ENCODE results near the gene BARX1. TPM values are rescaled to one million over a fixed set of nuclear protein-coding genes. Genes with fewer than 3 reads are reported as not detected.
"Not testable (repeated sequence)": the region's sequence is repeated elsewhere in the genome, so short reads cannot be mapped to it uniquely, and the experiment has no call there.

BARX1 gene
- total and polyA plus RNA-seq, 4 donors, result 0.23 to 0.27 TPM; not detected in 2

DNA sequence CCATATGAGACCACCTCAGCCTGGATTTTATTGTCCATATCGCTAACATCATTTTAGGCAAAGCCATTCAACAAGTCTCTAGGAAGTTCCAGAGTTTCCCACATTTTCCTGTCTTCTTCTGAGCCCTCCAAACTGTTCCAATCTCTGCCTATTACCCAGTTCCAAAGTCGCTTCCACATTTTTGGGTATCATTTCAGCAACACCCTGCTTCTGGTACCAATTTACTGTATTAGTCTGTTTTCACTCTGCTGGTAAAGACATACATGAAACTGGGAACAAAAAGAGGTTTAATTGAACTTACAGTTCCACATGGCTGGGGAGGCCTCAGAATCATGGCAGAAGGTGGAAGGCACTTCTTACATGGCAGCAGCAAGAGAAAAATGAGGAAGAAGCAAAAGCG lies 17.5 kb upstream of the BARX1 start:
- H3K27ac ChIP-seq (ENCODE audit: low read depth in 1 of 2, low read length in 2 of 2); intact Hi-C loops (cut with DNase I); ATAC-seq (ENCODE audit: low FRiP score); H3K9me3 ChIP-seq (ENCODE audit: control insufficient read depth, low read length); H3K4me3 ChIP-seq (ENCODE audit: low read length in 2 of 2); H3K36me3 ChIP-seq (ENCODE audit: control insufficient read depth in 1 of 2, insufficient read depth in 2 of 2, low read length in 1 of 2); H3K27me3 ChIP-seq (ENCODE audit: control insufficient read depth in 1 of 2, insufficient read depth in 2 of 2, low read length in 1 of 2); DNase-seq; H3K4me1 ChIP-seq (ENCODE audit: control insufficient read depth in 1 of 2, insufficient read depth in 2 of 2, low read length in 2 of 2): not testable (repeated sequence)
- WGBS, 2 donors, result 95 to 97% methylated on average over 3 of the region's 3 CpGs

DNA sequence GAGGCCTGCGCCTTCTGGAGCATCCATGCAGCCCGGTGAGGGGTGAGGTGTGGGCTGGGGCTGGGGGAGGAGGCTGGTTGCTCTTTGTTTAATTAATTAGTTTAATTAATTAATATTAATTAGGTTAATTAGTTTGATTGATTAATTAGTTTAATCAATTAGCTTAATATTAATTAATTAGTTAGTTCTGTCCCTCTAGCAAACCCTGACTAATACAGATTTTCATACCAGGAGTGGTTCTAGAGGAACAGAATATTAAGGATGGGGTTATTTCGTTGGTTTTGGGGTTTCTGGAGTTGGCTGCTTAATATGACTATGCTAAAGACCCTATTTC lies 14.1 kb upstream of the BARX1 start:
- no peak overlapping the region for H3K27ac ChIP-seq (ENCODE audit: low read depth in 1 of 2, low read length in 2 of 2)
- no peaks in the 10 kb centered on the region for H3K4me1 ChIP-seq (ENCODE audit: control insufficient read depth in 1 of 2, insufficient read depth in 2 of 2, low read length in 2 of 2)
- intact Hi-C loops (cut with DNase I), result loop anchor here (10.0 kb wide), 2 partner anchors 144 to 1536 kb away; no protein-coding TSS in a partner anchor
- WGBS, 2 donors, result 94 to 97% methylated on average over 3 of the region's 3 CpGs
- no peak overlapping the region for H3K4me3 ChIP-seq (ENCODE audit: low read length in 2 of 2)
- no peaks in the 10 kb centered on the region for H3K27me3 ChIP-seq (ENCODE audit: control insufficient read depth in 1 of 2, insufficient read depth in 2 of 2, low read length in 1 of 2)
- no peaks in the 10 kb centered on the region for H3K36me3 ChIP-seq (ENCODE audit: control insufficient read depth in 1 of 2, insufficient read depth in 2 of 2, low read length in 1 of 2)
- H3K9me3 ChIP-seq (ENCODE audit: control insufficient read depth, low read length), result no peaks in the 10 kb centered on the region
- ATAC-seq (ENCODE audit: low FRiP score) (no peak), DNase-seq (no peak)

DNA sequence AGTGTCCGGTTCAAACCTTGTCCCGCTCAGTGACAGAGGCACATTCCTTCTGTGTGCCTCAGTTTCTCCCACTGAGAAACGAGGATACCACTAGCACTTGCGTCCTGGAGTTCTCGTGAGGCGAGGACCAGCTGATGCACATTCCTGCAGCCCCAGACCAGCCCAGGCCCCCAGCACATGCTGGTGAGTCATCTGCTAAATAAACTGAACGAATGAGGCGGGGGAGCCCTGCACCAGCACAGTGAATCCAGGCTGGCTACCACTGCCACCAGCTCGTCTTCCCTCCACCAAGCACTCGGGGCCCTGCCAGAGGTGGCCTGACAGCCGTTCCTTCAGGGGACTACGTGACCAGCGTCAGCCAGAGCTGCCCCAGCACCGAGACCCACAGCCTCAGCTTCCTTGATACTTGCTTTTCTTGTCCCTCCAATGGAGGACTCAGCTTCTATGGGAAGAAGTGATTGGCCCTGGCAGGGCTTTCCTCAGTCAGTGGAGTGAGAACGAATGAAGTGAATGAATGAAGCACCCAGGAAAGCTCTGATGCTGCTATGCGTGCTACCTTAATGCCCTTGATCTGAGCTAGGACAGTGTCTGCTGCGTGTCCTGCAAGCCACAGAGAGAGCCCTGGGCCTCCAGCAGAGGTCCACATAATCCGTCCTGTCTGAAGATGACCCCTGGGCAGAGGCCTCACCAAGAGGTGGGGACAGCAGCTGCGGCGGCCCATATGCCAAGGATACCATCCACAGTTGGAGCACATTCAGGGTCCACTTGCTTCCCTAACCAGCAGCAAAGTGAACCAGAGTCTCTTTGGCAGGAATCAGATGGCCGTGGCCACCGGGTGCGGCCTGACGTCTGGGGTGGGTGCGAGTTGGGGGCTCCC lies 13.5 kb upstream of the BARX1 start:
- Histone ChIP-seq H3K27me3 (ENCODE audit: control insufficient read depth in 1 of 2, insufficient read depth in 2 of 2, low read length in 1 of 2) (no peaks in the 10 kb centered on the region), H3K9me3 (ENCODE audit: control insufficient read depth, low read length) (no peaks in the 10 kb centered on the region), H3K27ac (ENCODE audit: low read depth in 1 of 2, low read length in 2 of 2) (no peak overlapping the region), H3K4me1 (ENCODE audit: control insufficient read depth in 1 of 2, insufficient read depth in 2 of 2, low read length in 2 of 2) (no peaks in the 10 kb centered on the region), H3K4me3 (ENCODE audit: low read length in 2 of 2) (no peak overlapping the region), H3K36me3 (ENCODE audit: control insufficient read depth in 1 of 2, insufficient read depth in 2 of 2, low read length in 1 of 2) (no peaks in the 10 kb centered on the region)
- DNase-seq (no peak), ATAC-seq (ENCODE audit: low FRiP score) (no peak)
- intact Hi-C loops (cut with DNase I), result loop anchor here (10.0 kb wide), 2 partner anchors 144 to 1536 kb away; no protein-coding TSS in a partner anchor
- WGBS, 2 donors, result 84 to 86% methylated on average over 25 of the region's 25 CpGs

DNA sequence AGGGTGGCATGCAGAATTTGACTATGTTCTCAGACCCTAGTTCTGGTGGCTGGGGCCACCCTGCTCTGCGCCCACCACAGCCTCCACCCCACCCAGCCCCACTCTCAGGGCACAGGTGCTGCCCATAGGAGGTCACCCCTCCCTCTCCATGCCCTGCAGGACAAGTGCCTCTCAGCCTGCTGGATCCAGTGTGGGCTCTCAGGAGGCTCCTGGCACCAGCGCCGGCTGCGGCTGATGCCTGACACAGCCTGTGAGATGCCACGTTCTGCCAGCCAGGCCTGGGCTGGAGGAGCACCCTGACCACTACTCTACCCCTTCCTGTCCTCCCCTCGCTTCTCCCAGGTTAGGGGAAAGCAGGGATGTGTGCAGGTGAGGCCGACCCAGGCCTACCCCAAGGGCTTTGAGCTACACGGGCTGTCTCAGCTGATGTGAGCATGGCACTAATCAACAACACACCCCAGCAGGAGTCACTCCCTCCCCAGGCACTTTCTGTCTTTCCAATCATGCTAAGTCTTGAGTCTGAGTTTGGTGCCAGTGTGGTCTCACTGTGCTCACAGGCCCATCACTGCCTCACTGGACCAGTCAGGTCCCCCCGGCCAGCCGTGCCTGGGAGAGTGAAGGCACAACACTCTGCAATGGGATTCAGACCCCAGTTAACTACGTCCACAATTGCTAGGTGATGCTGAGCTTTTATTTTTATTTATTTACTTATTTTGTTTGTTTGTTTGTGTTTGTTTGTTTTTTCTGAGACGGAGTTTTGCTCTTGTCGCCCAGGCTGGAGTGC lies 12.1 kb upstream of the BARX1 start:
- DNase-seq, result no peak
- no peaks in the 10 kb centered on the region for H3K9me3 ChIP-seq (ENCODE audit: control insufficient read depth, low read length)
- no peaks in the 10 kb centered on the region for H3K27me3 ChIP-seq (ENCODE audit: control insufficient read depth in 1 of 2, insufficient read depth in 2 of 2, low read length in 1 of 2)
- H3K36me3 ChIP-seq (ENCODE audit: control insufficient read depth in 1 of 2, insufficient read depth in 2 of 2, low read length in 1 of 2), result no peaks in the 10 kb centered on the region
- no peak overlapping the region for H3K4me3 ChIP-seq (ENCODE audit: low read length in 2 of 2)
- 88 to 91% methylated on average over 13 of the region's 13 CpGs for WGBS, 2 donors
- no peaks in the 10 kb centered on the region for H3K4me1 ChIP-seq (ENCODE audit: control insufficient read depth in 1 of 2, insufficient read depth in 2 of 2, low read length in 2 of 2)
- no peak for ATAC-seq (ENCODE audit: low FRiP score)
- no peak overlapping the region for H3K27ac ChIP-seq (ENCODE audit: low read depth in 1 of 2, low read length in 2 of 2)
- intact Hi-C loops (cut with DNase I), result loop anchor here (10.0 kb wide), 2 partner anchors 142 to 1538 kb away; no protein-coding TSS in a partner anchor

DNA sequence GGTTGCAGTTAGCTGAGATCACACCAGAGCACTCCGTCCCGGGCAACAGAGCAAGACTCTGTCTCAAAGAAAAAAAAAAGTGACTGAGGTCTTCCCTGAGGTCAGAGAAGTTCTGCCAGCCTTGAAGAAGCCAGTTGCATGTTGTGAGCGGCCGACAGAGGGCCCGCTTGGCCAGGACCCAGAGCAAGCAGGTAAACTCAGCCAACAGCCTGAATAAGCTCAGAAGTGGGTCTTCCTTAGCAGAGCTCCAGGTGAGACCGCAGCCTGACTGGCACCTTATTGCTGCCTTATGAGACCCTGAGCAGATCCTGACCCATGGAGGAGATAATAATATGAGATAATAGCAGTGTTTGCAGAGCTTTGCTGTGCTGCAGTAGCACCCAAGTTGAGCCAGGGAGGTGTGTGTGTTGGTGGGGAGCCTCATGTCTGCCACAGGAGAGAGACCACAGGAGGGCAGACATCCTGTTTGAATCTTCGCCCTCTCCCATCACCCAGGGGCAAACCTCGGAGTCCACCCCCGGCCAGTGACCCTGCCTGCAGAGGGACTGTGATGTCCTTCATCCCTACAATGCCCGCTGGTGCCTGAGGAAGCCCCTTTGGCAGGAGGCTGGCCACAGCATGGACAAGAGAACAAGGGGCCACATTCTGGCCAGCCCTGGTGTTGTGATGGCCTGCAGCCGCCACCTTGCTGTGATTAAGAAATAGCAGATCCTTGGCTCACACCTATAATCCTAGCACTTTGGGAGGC lies 10.8 kb upstream of the BARX1 start:
- no peak for DNase-seq

DNA sequence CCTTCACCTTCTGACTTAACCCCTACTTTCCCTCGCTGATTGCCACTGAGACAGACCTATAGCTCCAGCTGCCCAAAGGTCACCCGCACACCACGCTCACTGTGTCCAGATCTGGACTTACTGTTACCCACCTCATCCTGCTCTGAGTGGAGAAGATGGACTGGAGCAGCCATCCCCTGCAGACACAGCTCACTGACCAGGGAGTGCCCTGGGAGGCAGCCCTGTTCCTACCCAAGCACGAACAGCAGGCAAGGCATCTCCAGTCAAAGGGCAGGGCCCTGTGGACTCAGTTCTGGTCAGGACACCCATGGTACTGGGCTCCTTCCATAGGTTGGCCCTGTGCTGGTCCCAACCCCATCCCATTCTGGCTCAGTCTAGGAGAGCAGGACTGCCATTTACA lies 9.5 kb upstream of the BARX1 start:
- Histone ChIP-seq H3K27me3 (ENCODE audit: control insufficient read depth in 1 of 2, insufficient read depth in 2 of 2, low read length in 1 of 2) (no peaks in the 10 kb centered on the region), H3K4me1 (ENCODE audit: control insufficient read depth in 1 of 2, insufficient read depth in 2 of 2, low read length in 2 of 2) (no peaks in the 10 kb centered on the region), H3K36me3 (ENCODE audit: control insufficient read depth in 1 of 2, insufficient read depth in 2 of 2, low read length in 1 of 2) (no peaks in the 10 kb centered on the region), H3K4me3 (ENCODE audit: low read length in 2 of 2) (no peak overlapping the region), H3K27ac (ENCODE audit: low read depth in 1 of 2, low read length in 2 of 2) (no peak overlapping the region), H3K9me3 (ENCODE audit: control insufficient read depth, low read length) (no peaks in the 10 kb centered on the region)
- intact Hi-C loops (cut with DNase I), result loop anchor here (5.0 to 10.0 kb wide), 3 partner anchors 137 to 1540 kb away; no protein-coding TSS in a partner anchor
- DNase-seq, result no peak
- WGBS, 2 donors, result 96 to 98% methylated on average over 4 of the region's 4 CpGs
- no peak for ATAC-seq (ENCODE audit: low FRiP score)

More for the DNA sequence above, 10.8 kb upstream of the BARX1 start:
- Histone ChIP-seq H3K36me3 (ENCODE audit: control insufficient read depth in 1 of 2, insufficient read depth in 2 of 2, low read length in 1 of 2) (no peaks in the 10 kb centered on the region), H3K4me1 (ENCODE audit: control insufficient read depth in 1 of 2, insufficient read depth in 2 of 2, low read length in 2 of 2) (no peaks in the 10 kb centered on the region), H3K27ac (ENCODE audit: low read depth in 1 of 2, low read length in 2 of 2) (no peak overlapping the region), H3K4me3 (ENCODE audit: low read length in 2 of 2) (no peak overlapping the region), H3K27me3 (ENCODE audit: control insufficient read depth in 1 of 2, insufficient read depth in 2 of 2, low read length in 1 of 2) (no peaks in the 10 kb centered on the region), H3K9me3 (ENCODE audit: control insufficient read depth, low read length) (no peaks in the 10 kb centered on the region)
- intact Hi-C loops (cut with DNase I), result loop anchor here (10.0 kb wide), 2 partner anchors 141 to 1539 kb away; no protein-coding TSS in a partner anchor
- no peak for ATAC-seq (ENCODE audit: low FRiP score)
- WGBS, 2 donors, result 88% methylated on average over 11 of the region's 11 CpGs

DNA sequence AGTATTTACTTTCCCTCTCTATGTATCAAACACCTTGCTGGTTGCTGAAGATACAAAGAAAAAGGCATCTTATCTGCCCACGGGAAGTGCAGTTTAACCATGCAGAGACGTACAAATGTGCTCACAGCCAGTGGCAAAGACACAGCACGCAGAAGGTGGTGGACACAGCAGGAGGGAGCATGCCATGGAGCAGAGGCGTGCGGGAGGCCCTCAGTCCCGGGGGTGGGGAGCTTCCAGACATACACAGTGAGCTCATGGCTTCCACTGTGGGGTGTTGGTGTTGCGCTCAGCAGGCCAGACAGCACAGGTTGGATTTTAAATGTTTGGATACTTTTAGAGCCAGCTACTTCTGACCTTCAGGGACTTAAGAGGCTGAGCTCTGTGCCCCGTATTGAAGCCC lies 8.8 kb upstream of the BARX1 start:
- Histone ChIP-seq H3K4me1 (ENCODE audit: control insufficient read depth in 1 of 2, insufficient read depth in 2 of 2, low read length in 2 of 2) (no peaks in the 10 kb centered on the region), H3K9me3 (ENCODE audit: control insufficient read depth, low read length) (no peaks in the 10 kb centered on the region), H3K27ac (ENCODE audit: low read depth in 1 of 2, low read length in 2 of 2) (no peak overlapping the region), H3K27me3 (ENCODE audit: control insufficient read depth in 1 of 2, insufficient read depth in 2 of 2, low read length in 1 of 2) (no peaks in the 10 kb centered on the region), H3K4me3 (ENCODE audit: low read length in 2 of 2) (no peak overlapping the region), H3K36me3 (ENCODE audit: control insufficient read depth in 1 of 2, insufficient read depth in 2 of 2, low read length in 1 of 2) (no peaks in the 10 kb centered on the region)
- WGBS, 2 donors, result 73 to 84% methylated on average over 8 of the region's 8 CpGs
- ATAC-seq (ENCODE audit: low FRiP score), result no peak
- DNase-seq, result no peak
- intact Hi-C loops (cut with DNase I), result loop anchor here (2.0 to 10.0 kb wide), 4 partner anchors 137 to 1541 kb away; no protein-coding TSS in a partner anchor

DNA sequence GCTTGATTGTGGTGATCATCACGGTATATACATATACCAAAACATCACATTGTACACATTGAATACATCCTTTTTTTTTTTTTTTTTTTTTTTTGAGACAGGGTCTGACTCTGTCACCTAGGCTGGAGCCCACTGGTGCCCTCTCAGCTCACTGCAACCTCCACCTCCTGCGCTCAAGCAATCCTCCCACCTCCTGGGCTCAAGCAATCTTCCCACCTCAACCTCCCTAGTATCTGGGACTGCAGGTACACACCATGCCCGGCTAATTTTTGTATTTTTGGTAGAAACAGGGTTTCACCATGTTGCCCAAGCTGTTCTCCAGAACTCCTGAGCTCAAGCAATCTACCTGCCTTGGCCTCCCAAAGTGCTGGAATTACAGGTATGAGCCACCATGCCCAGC lies 8.3 kb upstream of the BARX1 start:
- 56 to 61% methylated on average over 3 of the region's 3 CpGs for WGBS, 2 donors
- DNase-seq; H3K4me3 ChIP-seq (ENCODE audit: low read length in 2 of 2); H3K27ac ChIP-seq (ENCODE audit: low read depth in 1 of 2, low read length in 2 of 2); H3K4me1 ChIP-seq (ENCODE audit: control insufficient read depth in 1 of 2, insufficient read depth in 2 of 2, low read length in 2 of 2); ATAC-seq (ENCODE audit: low FRiP score); H3K27me3 ChIP-seq (ENCODE audit: control insufficient read depth in 1 of 2, insufficient read depth in 2 of 2, low read length in 1 of 2); H3K9me3 ChIP-seq (ENCODE audit: control insufficient read depth, low read length); H3K36me3 ChIP-seq (ENCODE audit: control insufficient read depth in 1 of 2, insufficient read depth in 2 of 2, low read length in 1 of 2): not testable (repeated sequence)
- intact Hi-C loops (cut with DNase I), result loop anchor here (2.0 to 10.0 kb wide), 4 partner anchors 136 to 1541 kb away; no protein-coding TSS in a partner anchor

Measured in aorta (tissue), 5 donors.